Umbilical cord (tissue), 2 donors: ENCODE results near the gene TRIM44. TPM values are rescaled to one million over a fixed set of nuclear protein-coding genes. Genes with fewer than 3 reads are reported as not detected.
A peak's percentile ranks its signal among the peaks of the same experiment; 100 is the strongest.
"Not testable (repeated sequence)": the region's sequence is repeated elsewhere in the genome, so short reads cannot be mapped to it uniquely, and the experiment has no call there.

ENCODE experiments used
- DNase-seq: peaks from one replicate; pipeline ENCODE4 v3.0.0-alpha.2; 2015; ENCODE audit warnings: low spot score
- total RNA-seq: library from RNA; depleted of rRNA; stranded (reverse); fragments of >200 nt; gene quantifications from one replicate; pipeline ENCODE4 v1.2.3, GENCODE V29; 2014; ENCODE audit warnings: low replicate concordance; ENCODE audit not compliant: insufficient read depth

Gene TRIM44
- total RNA-seq, 1 donor from 2014 or later, result 13.7 TPM

DNA sequence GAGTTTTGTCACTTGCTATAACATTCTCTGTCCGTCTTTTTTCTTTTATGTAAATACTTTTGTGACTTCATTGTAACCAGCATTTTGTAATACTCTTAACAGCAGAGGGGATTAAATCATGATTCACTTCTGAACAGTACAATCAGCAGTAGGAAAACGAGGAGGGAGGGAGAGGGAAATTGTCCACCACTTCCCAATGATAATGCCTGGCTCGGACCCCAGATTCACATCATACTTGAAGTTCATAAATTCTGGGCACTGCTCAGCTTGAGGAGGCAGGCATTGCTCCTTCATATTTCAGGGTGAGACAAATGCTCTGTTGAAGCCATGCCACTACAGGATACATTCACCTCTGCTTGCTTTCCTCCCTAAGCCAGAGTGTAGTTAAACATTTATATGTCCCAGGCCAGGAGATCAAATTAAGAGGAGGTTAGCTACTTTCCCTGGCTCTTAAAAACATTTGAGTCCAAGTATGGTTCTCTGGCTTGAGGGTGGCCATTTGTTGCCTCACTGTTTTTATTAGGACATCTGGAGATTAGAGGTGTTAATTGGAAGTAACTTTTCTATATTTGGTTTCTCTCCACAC lies 152.2 kb downstream of the TRIM44 start:
- DNase-seq, result no peak

DNA sequence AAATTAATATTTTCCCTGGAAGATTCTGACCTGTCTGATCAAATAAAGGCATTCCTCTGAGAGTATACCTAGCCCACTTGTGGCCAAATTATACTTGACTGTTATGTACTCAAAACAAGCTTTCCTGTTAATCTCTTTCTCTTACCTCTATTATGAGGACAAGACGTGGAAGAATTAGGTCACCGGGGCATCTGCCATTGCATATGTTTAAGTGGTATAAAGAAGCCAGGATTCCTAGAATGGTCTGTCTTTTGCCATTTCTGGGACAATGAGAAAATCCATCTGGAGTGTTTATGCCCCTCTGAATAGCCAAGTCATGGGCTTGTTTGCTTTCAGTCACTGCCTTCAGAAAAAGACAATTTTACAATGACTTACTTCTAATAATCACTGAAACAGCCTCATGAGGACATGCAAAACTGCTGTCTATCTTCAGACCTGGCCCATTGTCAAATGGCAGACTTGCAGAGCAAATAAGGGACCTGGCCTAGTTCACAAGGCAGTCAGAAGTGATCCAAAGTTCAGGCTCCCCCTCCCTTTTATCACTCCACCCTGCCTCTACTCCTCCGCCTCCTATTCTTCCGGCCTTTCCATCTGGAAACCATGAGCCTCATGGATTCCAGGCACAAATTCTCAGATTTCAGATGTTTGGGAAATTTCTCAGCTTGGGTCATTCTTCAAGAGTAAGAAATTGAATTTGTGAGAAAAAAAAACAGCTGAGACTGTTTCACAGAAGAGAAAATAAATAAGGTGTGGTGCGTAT lies 153.2 kb downstream of the TRIM44 start:
- DNase-seq, result no peak

DNA sequence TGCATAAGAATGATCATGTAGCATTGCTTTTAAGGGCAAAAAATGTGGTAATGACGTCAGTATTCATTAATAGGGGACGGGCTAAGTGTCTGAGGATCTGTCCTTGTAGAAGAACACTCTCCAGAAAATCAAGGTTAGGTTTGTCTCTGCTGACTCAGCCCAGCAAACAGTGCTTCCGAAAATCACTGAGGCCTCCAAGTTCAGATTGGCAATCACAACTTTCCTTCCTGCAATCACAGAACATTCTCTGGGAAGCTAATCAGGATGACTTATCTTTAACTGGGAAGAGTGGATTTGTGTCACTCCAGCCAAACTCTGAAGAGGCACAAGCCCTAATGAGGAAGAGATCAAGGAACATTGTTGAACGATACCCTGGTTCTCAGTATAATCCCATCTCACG lies 158.0 kb downstream of the TRIM44 start:
- no peak for DNase-seq

DNA sequence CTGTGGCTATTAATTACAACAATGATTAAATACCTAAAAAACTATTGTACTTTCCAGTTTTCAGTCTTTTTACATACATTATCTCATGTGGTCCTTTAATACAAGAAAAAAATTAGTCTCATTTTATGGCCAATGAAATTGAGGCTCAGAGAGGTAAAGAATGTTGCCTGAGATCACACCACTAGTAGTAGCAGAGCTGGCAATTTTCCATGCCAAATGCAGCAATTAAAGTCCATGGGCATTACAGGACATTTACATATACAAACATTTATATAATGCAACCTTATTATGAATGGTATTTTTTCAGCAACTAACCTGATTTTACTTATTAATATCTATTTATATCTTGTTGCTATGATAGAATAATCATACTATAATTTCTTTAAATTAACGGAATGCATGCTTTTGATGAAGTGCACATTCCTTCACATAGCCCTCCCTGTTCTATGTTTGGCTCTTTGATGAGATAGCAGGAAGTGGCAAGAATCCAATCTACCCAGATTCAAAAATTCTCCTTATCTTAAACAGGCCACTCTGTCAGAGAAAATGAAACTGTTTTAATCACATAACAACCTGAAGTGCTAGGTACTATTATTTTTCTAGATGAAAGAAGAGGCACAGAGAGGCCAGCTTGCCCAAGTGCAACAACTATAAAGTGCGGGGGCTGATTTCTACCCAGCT lies 160.4 kb downstream of the TRIM44 start:
- DNase-seq, result peak; percentile 23

DNA sequence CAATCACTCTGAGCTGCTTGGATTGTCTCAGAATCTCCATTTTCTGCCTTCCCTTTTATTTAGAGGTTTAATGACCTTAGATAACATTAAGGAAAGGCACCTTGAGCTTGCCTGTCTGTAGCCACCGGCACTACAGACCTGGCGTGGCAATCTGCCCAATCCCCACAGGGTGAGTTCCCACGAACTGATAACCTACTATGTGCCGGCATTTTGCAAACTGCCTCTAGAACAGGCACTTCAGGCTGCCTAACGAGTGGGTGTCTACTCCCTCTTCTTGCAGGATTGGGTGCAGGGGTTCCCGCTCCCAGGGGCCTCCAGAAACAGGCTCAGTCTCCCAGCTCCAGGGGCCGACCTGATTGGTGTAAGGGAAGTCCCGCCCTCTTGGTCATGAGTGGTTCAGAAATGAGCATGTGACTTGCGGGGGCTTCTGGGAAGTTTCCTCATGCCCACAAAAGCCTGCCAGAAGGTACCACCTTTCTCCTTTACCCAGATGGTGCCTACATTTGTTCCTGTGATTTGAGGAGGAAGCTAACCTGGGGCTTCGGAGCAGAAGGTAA lies 161.2 kb downstream of the TRIM44 start:
- DNase-seq, result no peak

DNA sequence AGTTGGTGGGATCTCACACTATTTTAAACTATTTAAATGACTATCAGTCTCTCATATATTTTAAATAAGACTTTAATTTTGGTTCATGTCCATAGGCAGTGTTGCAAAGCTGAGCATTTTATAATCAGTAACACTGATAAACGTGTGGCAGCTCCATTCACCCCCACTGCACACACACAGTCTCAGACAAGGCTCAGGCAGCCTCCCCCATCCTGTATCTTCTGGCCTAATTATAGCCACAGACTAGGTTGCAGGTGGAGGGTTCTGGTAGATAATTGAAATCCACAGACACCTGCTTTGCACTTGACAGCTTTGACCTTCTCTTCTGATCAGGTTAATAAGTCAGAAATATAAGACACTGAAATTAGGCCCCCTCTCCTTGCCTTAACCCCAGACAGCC lies 162.8 kb downstream of the TRIM44 start:
- no peak for DNase-seq

DNA sequence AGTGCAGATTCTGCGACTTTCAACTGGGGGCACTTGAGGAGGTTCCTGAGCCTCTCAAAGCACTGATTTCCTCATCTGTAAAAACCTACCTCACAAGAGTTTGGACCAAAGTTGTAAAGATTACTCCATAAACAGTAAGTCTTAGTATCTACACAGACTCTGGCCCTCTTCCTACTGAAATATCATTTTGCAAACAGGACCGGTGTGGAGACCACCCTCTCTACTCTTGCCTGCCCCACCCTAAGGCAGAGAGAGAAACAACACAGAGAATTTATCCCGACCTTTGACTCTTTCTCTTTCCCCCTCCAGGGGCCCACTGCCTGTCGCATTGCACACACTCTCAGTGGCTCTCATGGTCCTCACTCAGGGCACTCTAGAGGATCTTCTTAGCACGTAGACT lies 163.4 kb downstream of the TRIM44 start:
- DNase-seq, result no peak

DNA sequence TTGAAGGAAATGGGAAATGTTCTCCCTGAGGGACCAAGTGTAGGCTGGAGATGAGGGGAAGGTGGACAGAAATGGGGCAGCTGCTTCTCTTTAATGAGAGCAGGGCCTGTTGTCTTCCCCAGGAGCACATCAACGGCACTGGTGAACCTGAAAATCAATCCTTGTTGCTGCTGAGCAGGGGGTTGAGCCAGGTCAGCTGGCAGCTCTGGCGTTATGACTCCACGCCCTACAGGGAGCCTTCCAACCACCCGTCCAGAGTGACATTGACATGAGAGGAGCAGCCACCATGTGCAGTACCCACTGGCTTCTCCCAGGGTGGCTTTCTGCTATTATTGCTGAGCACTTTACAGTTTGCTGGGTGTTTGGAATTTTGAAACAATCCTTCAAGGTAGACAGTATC lies 164.4 kb downstream of the TRIM44 start:
- DNase-seq, result no peak

DNA sequence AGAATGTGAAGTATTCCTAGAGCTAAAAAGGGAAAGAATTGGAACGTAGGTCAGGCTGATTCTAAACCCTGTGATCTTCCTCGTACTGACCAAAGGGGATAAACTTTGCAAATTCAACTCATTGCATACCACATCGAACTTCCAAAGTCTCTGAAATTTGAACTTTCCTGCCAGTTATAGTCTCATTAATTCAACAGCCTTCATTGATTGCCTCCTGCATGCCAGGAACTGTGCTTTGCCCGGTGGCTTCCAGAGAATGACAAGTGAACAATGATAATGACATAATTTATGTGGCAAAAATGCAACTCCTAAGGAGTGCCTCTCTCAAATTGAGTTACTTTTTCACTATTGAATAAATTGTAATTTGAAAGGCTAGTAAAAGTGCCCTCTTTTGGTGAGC lies 173.6 kb downstream of the TRIM44 start:
- DNase-seq, result no peak

DNA sequence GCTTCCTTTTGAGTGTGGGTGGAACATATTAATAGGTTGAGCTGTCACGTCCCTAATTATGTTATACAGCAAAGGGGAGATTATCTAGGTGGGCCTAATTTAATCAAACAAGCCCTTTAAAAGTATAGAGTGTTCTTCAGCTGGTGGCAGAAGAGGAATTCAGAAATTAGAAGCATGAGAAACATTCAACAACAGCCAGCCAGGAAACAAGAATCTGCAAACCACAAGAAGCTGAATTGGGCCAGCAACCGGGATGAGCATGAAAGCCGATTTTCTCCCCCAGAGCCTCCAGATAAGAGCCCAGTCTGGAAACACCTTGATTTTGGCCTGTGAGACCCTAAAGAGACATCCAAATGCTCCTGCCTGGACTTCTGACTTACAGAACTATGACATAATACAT lies 175.5 kb downstream of the TRIM44 start:
- DNase-seq, result no peak

DNA sequence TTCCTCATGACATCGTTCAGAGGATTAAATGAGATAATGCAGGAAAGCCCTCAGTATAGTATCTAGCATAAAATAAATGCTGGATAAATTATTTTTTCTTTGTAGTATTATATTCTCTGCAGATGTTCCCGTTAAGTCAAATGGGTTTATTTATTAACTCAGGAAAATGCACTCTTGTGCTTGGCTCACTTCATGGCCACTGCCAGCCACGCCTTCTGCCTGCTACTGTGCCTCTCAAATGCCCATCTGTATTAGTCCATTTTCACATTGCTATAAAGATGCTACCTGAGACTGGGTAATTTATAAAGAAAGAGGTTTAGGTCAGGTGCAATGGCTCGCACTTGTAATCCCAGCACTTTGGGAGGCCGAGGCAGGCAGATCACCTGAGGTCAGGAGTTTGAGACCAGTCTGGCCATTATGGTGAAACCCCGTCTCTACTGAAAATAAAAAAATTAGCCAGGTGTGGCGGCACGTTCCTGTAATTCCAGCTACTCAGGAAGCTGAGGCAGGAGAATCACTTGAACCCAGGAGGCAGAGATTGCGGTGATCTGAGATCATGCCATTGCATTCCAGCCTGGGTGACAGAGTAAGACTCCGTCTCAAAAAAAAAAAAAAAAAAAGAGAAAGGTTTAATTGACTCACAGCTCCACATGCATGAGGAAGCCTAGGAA lies 176.3 kb downstream of the TRIM44 start:
- not testable (repeated sequence) for DNase-seq

DNA sequence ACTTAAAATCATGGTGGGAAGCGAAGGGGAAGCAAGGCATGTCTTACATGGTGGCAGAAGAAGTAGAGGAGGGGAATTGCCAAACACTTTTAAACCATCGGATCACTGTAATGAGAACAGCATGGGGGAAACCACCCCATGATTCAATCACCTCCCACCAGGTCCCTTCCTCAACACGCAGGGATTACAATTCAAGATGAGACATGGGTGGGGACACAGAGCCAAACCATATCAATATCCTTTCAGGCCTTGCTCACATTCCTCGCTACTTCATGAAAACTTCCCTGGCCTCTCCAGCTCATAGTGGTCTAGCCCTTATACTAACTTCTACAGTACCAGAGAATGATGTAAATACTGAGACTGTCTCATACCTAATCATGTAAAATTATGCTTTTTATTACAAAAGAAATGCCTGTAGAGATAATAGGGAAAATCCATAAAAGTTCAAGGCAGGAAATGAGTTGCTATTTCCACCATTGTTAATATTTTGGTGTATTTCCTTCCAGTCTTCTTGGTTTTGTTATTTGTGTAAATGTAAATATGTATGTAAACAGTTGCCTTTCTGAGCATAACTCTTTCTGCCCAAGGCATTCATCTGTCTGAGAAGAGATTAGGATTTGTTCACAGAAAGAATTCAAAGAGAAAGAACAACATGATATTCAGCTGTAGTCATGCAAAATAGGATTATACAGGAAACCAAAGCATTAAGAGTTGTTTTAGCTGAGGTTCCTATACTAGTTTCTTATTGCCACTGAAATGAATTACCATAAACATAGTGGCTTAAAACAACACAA lies 177.0 kb downstream of the TRIM44 start:
- DNase-seq, result no peak

DNA sequence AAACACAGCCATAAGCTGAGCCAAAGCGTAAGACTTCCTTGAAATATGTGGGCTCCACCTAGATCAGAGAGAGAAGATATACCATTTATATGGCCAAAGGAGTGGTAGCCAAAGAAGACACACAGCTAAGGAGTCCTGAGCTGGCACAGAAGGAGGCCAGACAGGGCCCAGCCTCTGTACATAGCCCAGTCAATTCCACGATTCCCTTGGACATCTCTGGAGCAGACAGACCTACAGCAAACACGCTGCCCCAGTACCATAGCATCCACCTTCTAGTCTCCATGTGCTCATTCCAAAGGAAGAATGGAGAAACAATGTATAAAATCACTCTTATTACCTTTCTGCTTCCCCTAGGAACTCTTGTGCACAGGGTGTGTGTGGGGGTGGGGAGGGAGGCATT lies 179.2 kb downstream of the TRIM44 start:
- no peak for DNase-seq

DNA sequence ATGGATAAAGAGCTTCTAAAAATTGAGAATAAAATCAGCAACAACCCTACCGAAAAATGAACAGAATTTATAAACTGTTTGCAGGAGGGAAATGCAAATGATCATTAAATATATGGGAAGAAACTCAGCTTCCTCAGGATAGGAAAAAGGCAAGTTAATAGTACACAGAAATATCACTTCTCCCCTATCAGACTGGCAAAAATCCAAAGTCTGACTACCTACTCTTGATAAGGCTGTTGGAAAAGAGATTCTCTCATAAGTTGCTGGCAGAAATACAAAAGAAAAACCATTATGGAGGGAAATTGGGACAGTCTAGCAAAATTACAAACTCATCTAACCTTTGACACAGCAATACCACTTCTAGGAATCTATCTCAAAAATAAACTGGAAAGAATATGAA lies 180.4 kb downstream of the TRIM44 start:
- DNase-seq, result peak; percentile 21

DNA sequence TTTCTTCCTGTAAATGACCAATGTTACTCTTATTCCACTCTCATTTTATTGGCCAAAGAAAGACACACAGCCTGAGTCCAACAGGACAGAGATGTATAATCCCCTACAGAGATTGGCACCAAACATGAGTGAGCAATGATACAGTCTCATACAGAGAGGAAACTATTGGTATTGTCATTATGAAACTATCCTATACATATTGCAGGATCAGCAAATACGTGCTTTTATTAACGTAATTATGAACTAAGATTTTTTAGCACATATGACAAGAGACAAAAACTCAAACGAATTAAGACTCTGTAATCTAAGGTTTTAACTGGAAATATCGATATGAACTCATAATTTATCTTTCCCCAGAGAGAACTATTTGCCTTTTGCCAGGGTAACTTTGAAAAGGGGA lies 182.0 kb downstream of the TRIM44 start:
- DNase-seq, result no peak

DNA sequence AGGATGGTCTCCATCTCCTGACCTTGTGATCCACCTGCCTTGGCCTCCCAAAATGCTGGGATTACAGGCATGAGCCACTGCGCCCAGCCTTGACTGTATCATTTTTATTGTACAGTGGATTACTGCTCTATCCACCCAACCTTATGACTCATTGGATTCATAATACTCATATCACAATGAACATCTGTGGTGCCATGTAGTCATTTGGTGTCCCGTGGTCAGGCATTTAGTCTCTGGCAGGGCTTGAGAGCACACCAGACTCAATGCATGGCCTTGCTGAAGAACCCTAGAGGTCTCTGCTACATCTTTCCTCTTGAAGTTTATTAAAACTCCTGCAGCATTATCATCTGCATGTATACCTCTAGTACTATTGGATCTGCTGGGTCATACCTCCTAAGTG lies 183.3 kb downstream of the TRIM44 start:
- DNase-seq, result no peak

DNA sequence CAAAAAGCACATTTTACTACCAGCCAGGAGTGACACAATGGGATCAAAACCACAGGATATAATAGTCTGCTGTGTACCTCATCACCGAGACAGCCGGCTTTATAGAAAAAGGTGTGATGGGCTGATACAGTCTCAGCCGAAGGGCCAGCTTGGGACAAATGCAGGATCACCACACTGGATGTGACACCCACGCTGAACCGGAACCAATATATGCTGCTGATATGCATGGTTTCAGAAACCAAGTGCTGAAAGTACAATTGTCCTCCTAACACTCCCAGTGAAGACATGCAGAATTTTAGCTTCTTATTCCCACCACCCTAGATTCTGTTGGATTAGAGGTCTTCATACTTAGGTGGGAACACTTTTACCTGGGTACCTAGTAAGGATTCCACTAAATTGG lies 184.3 kb downstream of the TRIM44 start:
- no peak for DNase-seq

DNA sequence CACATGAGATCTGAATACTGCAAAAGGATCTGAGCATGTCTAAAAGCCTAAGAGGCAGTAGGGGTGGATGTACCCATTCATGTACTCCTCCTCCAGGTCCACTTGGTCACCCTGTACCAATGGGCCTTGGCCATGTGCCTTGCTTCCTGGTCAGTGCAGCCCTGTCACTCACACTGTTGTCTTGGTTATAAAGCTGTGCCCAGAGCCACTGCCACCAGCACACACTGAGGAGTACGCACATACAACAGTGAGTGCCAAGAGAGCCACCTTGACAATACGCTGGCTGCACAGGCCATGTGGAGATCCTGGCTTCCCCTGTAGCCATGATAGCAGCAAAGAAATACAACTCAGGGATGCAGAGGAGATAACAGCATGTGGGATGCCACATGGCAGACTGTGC lies 184.9 kb downstream of the TRIM44 start:
- no peak for DNase-seq

DNA sequence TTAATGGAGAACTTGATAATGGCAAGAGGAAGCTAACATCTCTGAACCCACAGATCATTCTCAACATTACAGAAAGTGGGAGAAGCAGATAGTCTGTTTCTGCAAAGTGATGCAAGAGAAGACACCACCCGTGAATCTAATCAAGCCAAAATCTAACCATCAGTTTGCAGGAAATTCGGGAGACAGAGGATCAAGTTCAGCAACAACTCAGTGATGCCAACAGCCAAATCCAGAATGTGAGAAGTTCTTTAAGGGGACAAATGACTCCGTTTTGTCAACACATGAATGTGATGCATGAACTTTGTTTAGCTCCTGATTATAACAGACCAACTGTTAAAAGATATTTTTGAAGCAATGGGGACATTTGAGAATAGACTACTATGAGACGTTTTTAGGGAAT lies 186.0 kb downstream of the TRIM44 start:
- DNase-seq, result no peak

DNA sequence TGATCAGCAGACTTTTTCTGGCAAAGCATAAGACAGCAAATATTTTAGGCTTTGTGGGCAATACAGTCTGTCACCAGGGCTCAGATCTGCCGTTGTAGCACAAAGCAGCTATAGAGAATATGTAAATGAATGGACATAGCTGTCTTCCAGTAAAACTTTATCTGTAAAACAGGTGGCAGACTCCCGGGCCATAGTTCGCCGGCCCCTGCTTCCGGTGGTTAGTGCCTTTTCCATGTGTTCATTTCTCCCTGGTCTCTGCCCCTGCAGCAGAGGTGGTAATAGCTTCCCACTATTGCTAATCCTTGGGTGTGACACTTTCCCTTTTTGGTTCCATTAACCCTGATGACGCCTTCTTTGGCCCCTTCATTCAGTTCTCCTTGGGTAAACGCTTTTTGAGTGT lies 187.6 kb downstream of the TRIM44 start:
- DNase-seq, result no peak

DNA sequence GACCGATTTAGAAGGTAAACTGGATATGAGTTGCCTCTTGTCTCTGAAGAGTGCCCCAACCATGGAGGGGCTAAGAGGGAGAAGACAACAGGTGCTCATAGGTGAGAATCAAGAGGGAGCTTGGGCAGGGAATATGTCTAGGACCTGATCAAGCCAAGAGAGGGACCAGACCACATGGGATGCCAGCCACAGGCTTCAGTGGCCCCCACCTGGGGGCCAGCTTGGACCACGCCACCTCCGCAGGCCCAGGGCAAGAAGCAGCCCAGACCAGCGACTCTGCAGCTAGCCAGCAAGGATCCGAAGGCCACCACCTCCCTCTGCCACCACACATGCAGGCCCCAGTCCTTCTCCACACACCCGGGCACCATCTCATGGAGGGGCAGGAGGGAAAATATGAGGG lies 188.8 kb downstream of the TRIM44 start:
- DNase-seq, result no peak
